Measurements from ENCODE around the gene CEP120.

Gene CEP120

DNA sequence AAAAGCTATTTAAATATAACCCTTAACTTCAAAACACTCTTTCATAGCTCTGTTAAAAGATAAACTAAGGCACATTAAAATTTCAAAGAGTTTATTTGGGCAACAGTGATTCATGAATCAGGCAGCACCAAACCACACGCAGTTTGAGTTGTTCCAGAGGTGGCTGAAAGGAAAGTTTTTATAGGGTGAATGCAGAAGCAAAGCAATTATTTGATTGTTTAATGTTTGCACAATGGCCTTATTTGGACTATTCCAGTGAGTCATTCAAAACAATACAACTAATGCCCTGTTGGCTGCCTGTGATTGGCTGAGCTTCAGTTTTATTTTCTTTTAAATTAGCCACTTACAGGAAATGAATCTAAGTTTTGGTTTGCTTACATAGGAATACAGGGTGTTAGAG, 125.3 kb downstream of the CEP120 start:
- DNase-seq: no peak

DNA sequence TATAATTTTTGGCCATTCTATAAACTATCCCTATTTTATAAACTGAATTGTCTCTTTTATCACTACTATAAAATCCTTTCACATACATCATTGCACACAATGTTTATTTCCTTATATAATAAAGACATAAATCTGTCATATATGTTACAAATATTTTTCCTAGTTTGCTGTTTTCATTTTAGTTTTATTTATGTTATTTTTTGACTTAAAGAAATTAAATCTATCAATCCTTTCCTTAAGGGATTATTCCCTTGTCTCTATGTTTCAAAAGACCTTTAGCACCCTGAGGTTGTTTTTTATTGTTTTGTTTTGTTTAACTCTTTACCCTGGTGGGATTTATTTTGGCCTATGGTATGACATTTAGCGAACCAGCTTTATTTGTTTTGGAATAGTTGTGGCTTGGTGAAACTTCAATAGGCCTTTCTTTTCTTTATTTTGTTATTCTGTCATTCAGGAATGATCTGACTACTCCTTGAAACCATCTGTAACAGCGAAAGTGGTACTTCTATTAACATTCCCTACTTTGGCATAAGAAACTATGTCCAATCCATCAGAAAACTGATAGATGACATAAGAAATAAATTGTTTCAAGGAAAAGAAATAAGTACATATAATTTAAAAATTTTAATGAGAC, 125.9 kb downstream of the CEP120 start:
- DNase-seq: no peak
